Fibroblast of villous mesenchyme (primary cell): Measurements from ENCODE around the gene BASP1. TPM values are rescaled to one million over a fixed set of nuclear protein-coding genes. Genes with fewer than 3 reads are reported as not detected.
"Not testable (repeated sequence)": the region's sequence is repeated elsewhere in the genome, so short reads cannot be mapped to it uniquely, and the experiment has no call there.

Source experiments
- DNase-seq: peaks from one replicate; pipeline ENCODE4 v3.0.0-alpha.2; 2010; ENCODE audit warnings: low read depth
- H3K4me3 ChIP-seq: 2 replicates; pipeline ENCODE4 v1.5.1; 2011; ENCODE audit warnings: low read depth, mild to moderate bottlenecking, low read length
- total RNA-seq: library from RNA; depleted of rRNA; stranded (reverse); fragments of >200 nt; gene quantifications from 2 replicates; pipeline ENCODE4 v1.2.3, GENCODE V29; 2012
- TF ChIP-seq, protein P1 (sequence below): IDR thresholded peaks from 2 replicates; pipeline ENCODE4 v1.5.1; 2012; ENCODE audit warnings: low read depth, mild to moderate bottlenecking, low read length; ENCODE audit not compliant: insufficient read depth

Gene BASP1
- total RNA-seq, 1 donor = 126 TPM

DNA sequence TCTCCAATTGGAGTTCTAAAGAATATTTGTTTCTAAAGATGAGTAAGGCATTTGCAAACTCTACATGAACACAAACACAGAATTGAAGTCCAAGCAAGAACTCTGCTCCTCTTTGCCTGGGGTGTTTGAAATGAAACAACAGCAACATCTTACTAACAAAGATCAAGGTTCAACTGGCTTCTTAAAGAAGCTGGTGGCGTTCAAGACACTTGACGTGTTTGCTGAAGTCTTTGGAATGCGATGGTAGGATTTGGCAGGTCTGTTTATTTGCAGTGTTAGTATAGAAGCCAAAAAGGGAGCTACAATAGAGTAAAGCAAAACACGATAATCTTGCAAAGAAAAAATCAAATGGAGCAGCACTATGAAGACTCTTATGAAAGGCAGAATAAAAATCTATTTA, 94.9 kb downstream of the BASP1 start:
- H3K4me3 ChIP-seq = no peak overlapping the region
- TF ChIP-seq, protein P1, sequence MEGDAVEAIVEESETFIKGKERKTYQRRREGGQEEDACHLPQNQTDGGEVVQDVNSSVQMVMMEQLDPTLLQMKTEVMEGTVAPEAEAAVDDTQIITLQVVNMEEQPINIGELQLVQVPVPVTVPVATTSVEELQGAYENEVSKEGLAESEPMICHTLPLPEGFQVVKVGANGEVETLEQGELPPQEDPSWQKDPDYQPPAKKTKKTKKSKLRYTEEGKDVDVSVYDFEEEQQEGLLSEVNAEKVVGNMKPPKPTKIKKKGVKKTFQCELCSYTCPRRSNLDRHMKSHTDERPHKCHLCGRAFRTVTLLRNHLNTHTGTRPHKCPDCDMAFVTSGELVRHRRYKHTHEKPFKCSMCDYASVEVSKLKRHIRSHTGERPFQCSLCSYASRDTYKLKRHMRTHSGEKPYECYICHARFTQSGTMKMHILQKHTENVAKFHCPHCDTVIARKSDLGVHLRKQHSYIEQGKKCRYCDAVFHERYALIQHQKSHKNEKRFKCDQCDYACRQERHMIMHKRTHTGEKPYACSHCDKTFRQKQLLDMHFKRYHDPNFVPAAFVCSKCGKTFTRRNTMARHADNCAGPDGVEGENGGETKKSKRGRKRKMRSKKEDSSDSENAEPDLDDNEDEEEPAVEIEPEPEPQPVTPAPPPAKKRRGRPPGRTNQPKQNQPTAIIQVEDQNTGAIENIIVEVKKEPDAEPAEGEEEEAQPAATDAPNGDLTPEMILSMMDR = no peak
- DNase-seq = no peak

DNA sequence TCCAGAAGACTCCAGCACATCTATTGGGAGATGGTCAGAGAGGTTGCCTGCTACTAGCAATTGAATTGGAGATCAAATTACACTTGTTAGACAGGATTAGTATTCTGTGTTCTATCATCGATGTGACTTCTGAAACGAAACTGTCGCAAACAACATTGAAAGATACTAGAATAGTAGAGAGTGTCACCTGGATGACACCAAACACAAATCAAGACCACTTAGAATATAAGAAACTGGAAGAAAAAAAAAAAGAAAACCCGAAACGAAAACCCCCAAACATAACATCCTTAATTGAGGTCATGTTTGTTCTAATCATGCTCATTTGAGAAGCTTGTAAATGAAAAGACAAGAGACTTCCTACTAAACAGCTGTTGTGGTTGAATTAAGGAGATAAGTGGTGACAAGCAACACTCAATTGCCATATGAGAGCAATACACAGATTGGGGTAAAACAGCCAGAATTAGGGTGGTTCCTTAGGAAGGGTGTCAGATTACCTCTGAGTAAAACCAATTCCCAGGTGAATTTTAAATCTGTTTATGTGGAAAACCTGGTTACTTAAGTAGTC, 97.6 kb downstream of the BASP1 start:
- DNase-seq = peak; percentile 85
- TF ChIP-seq, protein P1 = no peak
- no peak overlapping the region for H3K4me3 ChIP-seq

DNA sequence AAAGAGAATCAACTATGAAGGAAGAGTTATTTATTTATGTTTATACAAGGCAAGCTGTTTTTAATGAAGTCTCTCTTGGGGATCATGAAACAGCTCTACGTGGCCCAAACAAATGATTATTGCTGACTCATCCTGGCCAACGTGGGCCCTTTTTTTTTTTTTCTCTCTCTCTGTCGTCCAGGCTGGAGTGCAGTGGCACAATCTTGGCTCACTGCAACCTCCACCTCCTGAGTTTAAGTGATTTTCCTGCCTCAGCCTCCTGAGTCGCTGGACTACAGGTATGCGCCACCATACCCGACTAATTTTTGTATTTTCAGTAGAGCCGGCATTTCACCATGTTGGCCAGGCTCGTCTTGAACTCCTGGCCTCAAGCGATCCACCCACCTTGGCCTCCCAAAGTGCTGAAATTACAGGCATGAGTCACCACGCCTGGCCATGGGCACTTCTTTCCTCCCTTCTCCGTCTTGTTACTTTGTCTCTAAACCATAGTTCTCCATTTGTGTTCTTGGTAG, 98.3 kb downstream of the BASP1 start:
- peak; percentile 92 for DNase-seq
- TF ChIP-seq, protein P1 = no peak
- H3K4me3 ChIP-seq = no peak overlapping the region

DNA sequence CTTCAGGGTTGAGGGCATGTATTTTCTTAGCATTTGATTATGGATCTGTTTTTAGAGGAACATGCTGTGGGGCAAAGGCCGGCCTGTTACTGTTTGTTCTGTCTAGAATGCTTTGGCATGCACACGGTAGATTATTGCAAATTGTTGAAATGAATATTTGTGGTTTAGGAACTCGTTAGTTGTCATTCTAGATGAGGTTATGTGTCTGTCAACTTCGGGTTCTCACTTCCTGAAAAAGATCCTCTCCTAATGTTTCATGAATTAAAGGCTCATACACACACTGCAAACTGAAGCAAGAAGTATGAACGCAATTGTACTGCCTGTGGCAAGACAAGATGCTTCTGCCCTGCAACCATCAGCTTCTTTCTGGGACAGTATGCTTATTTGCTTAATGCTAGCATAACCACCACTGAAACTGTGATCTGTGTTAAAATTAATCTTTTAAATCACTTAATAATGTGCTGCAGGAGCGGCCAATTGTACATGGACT, 99.6 kb downstream of the BASP1 start:
- peak; percentile 68 for DNase-seq
- TF ChIP-seq, protein P1 = no peak
- no peak overlapping the region for H3K4me3 ChIP-seq

DNA sequence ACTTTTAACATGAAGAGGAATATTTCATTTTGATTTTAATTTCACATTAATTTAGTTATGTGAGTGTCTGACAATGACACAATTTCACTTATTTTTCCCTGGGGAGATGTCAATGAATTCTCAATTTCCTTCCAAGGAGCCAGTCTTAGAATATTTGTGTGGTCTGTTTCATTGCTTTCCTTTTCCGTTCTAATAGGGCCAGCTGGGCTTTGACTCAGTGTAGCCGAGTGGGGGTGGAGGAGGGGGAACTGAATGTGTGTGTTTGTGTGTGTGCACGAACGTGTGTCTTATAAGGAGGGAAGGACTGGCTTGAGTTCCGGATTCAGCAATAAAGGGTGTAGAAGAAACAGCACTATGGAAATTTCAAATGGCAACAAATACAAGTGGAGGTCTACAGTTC, 100.0 kb downstream of the BASP1 start:
- no peak overlapping the region for H3K4me3 ChIP-seq
- TF ChIP-seq, protein P1 = no peak
- peak; percentile 14 for DNase-seq

DNA sequence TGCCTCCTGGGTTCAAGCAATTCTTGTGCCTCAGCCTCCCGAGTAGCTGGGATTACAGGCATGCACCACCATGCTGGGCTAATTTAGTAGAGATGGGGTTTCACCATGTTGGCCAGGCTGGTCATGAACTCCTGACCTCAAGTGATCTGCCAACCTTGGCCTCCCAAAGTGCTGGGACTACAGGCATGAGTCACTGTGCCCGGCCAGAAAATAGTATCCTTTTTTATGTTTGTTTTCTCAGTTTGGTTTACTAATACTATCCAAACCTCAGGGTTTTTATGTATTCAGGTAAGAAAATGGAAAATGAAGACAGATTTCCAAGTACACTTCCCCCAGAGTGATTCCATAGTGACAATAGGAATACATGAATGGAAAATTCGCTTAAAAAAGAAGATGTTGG, 101.7 kb downstream of the BASP1 start:
- not testable (repeated sequence) for H3K4me3 ChIP-seq, DNase-seq

DNA sequence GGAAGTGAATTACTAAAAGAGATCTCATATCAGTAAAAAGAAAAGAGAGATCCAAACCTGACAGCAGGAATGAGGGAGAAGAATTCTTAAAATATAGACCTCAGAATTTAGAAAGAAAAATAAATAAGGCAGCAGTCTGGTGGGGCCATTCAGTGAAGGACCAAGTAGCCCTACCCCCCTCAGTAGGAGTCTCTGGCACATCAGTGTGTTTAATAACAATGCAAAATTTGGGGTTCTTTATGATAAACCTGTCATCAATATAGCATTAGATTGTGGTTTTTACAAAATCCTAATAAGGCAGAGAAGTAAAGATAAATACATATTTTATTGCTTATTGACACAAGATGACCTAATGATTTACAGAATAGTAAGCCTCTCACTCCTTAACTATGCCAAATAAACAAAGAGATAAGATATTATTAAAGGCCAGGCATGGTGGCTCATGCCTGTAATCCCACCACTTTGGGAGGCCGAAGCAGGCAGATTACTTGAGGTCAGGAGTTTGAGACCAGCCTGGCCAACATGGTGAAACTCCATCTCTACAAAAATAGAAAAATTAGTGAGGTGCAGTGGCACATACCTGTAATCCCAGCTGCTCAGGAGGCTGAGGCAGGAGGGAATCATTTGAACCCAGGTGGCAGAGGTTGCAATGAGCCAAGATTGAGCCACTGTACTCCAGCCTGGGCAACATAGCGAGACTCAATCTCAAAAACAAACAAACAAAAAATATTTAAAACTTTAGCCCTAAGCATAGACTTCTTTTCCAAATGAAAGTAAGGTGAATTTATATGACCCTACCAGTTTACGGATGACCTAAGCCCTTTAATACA, 108.6 kb downstream of the BASP1 start:
- no peak overlapping the region for H3K4me3 ChIP-seq
- TF ChIP-seq, protein P1 = no peak
- peak; percentile 81 for DNase-seq
